Measurements from ENCODE around the gene CCDC40. TPM values are rescaled to one million over a fixed set of nuclear protein-coding genes. Genes with fewer than 3 reads are reported as not detected.

The CCDC40 gene
- total and polyA plus RNA-seq, 2 of the 13 experiments (the other 11 are each of a cell fraction or from before 2014, with no cell fraction given), result 4.1 to 5.5 TPM

- H3K4me3 ChIP-seq (replicated peaks in 1 of 3; ENCODE audit: insufficient read depth in 1 of 3, low read depth in 2 of 3, low read length in 3 of 3), result no peak overlapping the region
- TF ChIP-seq ZNF607 (CRISPR knock-in tag; IDR thresholded peaks at IDR 0.05; ENCODE audit: borderline replicate concordance) (no peak), ZBTB38 (CRISPR knock-in tag; IDR thresholded peaks at IDR 0.05) (0 out of 2 replicates have a peak, but pooled peaks have one; percentile 21)
- WGBS (ENCODE audit: low lambda C conversion rate), result 90% methylated on average over 12 of the region's 12 CpGs
- no peak overlapping the region for H3K4me2 ChIP-seq (ENCODE audit: low read depth, low read length)
- ChIA-PET POLR2A (interaction anchor here (0.9 to 1.0 kb wide), 2 partner anchors 8 to 14 kb away, joined by 3 to 4 read pairs; no protein-coding TSS in a partner anchor), CTCF (ENCODE audit: low intra/inter-chr PET ratio, low total read pairs) (no interaction called here)
- ATAC-seq (no peak), FAIRE-seq (no peak), DNase-seq (ENCODE audit: low spot score) (no peak)
- no peaks in the 10 kb centered on the region for H3K9me3 ChIP-seq (ENCODE audit: low read length)
- intact Hi-C loops (cut with micrococcal nuclease; ENCODE audit: unreplicated experiment), result no loop called here
- H3K36me3 ChIP-seq (replicated peaks in 1 of 2; ENCODE audit: control insufficient read depth in 1 of 2, insufficient read depth in 2 of 2, low read length in 2 of 2), result no peaks in the 10 kb centered on the region
- H2AFZ ChIP-seq (ENCODE audit: low read length), result no peak overlapping the region
- H3K9ac ChIP-seq (ENCODE audit: insufficient read depth, low read depth, low read length), result no peak overlapping the region
- no peak overlapping the region for H3K27ac ChIP-seq (ENCODE audit: extremely low read length, insufficient read depth, low read length)
- H3K79me2 ChIP-seq (ENCODE audit: insufficient read depth, low read length), result peaks cover 33% of the 10 kb centered on the region
- no TSS peak for BruUV-seq (replicated peaks)
- H4K20me1 ChIP-seq (ENCODE audit: insufficient read depth, low read length), result peaks cover 17% of the 10 kb centered on the region; the same call in 1 of the 2 replicates
- in situ Hi-C loops (cut with HindIII; ENCODE audit: extremely low pct_ligation_motif_present, low pct_unique_long_range_greater_than_20kb), result no loop called here
- peaks cover 63% of the 10 kb centered on the region for H3K4me1 ChIP-seq (ENCODE audit: insufficient read depth, low read length)
- H3K27me3 ChIP-seq (ENCODE audit: control insufficient read depth in 1 of 2, insufficient read depth in 2 of 2, low read length in 2 of 2), result no peaks in the 10 kb centered on the region; a peak in 1 of 5 replicates
Measured at GRCh38 chr17:80031691-80032430, 4.6 kb upstream of the CCDC40 start.

- TF ChIP-seq AHR (CRISPR knock-in tag; IDR thresholded peaks at IDR 0.05), result no peak
- Histone ChIP-seq H3K9me3 (ENCODE audit: low read length) (no peaks in the 10 kb centered on the region), H3K4me1 (ENCODE audit: insufficient read depth, low read length) (peaks cover 63% of the 10 kb centered on the region), H3K4me3 (replicated peaks in 1 of 3; ENCODE audit: insufficient read depth in 1 of 3, low read depth in 2 of 3, low read length in 3 of 3) (no peak overlapping the region), H3K27ac (ENCODE audit: extremely low read length, insufficient read depth, low read length) (no peak overlapping the region), H3K27me3 (ENCODE audit: control insufficient read depth in 1 of 2, insufficient read depth in 2 of 2, low read length in 2 of 2) (no peaks in the 10 kb centered on the region; a peak in 1 of 5 replicates), H2AFZ (ENCODE audit: low read length) (no peak overlapping the region), H3K4me2 (ENCODE audit: low read depth, low read length) (no peak overlapping the region), H3K9ac (ENCODE audit: insufficient read depth, low read depth, low read length) (no peak overlapping the region), H4K20me1 (ENCODE audit: insufficient read depth, low read length) (peaks cover 17% of the 10 kb centered on the region; the same call in 1 of the 2 replicates), H3K79me2 (ENCODE audit: insufficient read depth, low read length) (peaks cover 33% of the 10 kb centered on the region), H3K36me3 (replicated peaks in 1 of 2; ENCODE audit: control insufficient read depth in 1 of 2, insufficient read depth in 2 of 2, low read length in 2 of 2) (no peaks in the 10 kb centered on the region)
- intact Hi-C loops (cut with micrococcal nuclease; ENCODE audit: unreplicated experiment) (no loop called here), in situ Hi-C loops (cut with HindIII; ENCODE audit: extremely low pct_ligation_motif_present, low pct_unique_long_range_greater_than_20kb) (no loop called here)
- no peak for ATAC-seq
- CTCF ChIA-PET (ENCODE audit: low intra/inter-chr PET ratio, low total read pairs), result no interaction called here
- POLR2A ChIA-PET, result interaction anchor here (0.9 to 1.2 kb wide), 3 partner anchors 9 to 39 kb away, joined by 3 to 4 read pairs (median 3); no protein-coding TSS in a partner anchor
- WGBS (ENCODE audit: low lambda C conversion rate), result 95% methylated on average over 9 of the region's 9 CpGs
- no peak for DNase-seq (ENCODE audit: low spot score)
- no TSS peak for BruUV-seq (replicated peaks)
- no peak for FAIRE-seq
Measured at GRCh38 chr17:80032614-80033171, 3.7 kb upstream of the CCDC40 start.
